Endothelial cell of umbilical vein (primary cell): ENCODE results near the gene DIS3L2. TPM values are rescaled to one million over a fixed set of nuclear protein-coding genes. Genes with fewer than 3 reads are reported as not detected.

ENCODE experiments used
- BruUV-seq: library from RNA; stranded (reverse); fragments of 400-500 nt; replicated peaks from 2 replicates; lab custom pipeline; 2021; lab: Mats Ljungman, UMichigan
- CTCF ChIA-PET: fragments of 300-600, 350-600 bp; sonication (Branson Sonifier 250); formaldehyde crosslinking; loops from one replicate; lab custom pipeline; 2021; ENCODE audit warnings: antibody characterized with exemption, inconsistent platforms; lab: Charles Lee
- POLR2A ChIA-PET: fragments of 300-600, 350-600 bp; sonication (Branson Sonifier 250); formaldehyde crosslinking; loops from one replicate; lab custom pipeline; 2021; ENCODE audit warnings: antibody characterized with exemption, inconsistent platforms; lab: Charles Lee
- DNase-seq: peaks from one replicate; pipeline ENCODE4 v3.0.0-alpha.2; 2011; ENCODE audit warnings: low read depth, low spot score
- FAIRE-seq: peaks from 2 replicates; lab custom pipeline; 2011; peaks lifted over from hg19 to GRCh38; lab: Jason Lieb, UNC
- H2AFZ ChIP-seq: 2 replicates; pipeline ENCODE4 v1.6.0; 2012; ENCODE audit warnings: low read depth, low read length, control low read depth, inconsistent platforms
- H3K27ac ChIP-seq: 2 replicates; pipeline ENCODE4 v1.5.1; 2011; ENCODE audit warnings: low read depth, mild to moderate bottlenecking, control low read depth, low read length, moderate library complexity; ENCODE audit not compliant: insufficient read depth
- H3K27me3 ChIP-seq, 2 experiments: 2 replicates each; pipeline versions ENCODE4 v1.6.0 to v1.6.1; 2011; ENCODE audit warnings: low read length in 2 of 2, mixed read lengths in 1 of 2; ENCODE audit not compliant: control insufficient read depth in 2 of 2, insufficient read depth in 2 of 2
- H3K36me3 ChIP-seq, 2 experiments: 2 replicates in 1 of 2; 3 replicates in 1 of 2; pipeline ENCODE4 v1.5.1; 2011; ENCODE audit warnings: low read length in 2 of 2, mild to moderate bottlenecking in 1 of 2, moderate library complexity in 1 of 2; ENCODE audit not compliant: control insufficient read depth in 2 of 2, insufficient read depth in 2 of 2; ENCODE audit errors: extremely low read depth in 1 of 2
- H3K4me1 ChIP-seq: 3 replicates; pipeline ENCODE4 v1.5.1; 2011; ENCODE audit warnings: mild to moderate bottlenecking, low read length; ENCODE audit not compliant: control insufficient read depth, insufficient read depth; ENCODE audit errors: extremely low read depth
- H3K4me2 ChIP-seq: 2 replicates; pipeline ENCODE4 v1.6.1; 2011; ENCODE audit warnings: low read length, control low read depth, mixed read lengths; ENCODE audit not compliant: insufficient read depth
- H3K4me3 ChIP-seq, 3 experiments: fragments of 200-600 bp in 1 of 3; sonication (generic), shearing (Covaris generic) in 1 of 3; replicated peaks in 1 of 3; 2 replicates each; pipeline ENCODE4 v1.5.1; 2011 to 2016; ENCODE audit warnings: control low read depth in 3 of 3, low read length in 3 of 3, mild to moderate bottlenecking in 2 of 3, inconsistent platforms in 1 of 3, low read depth in 1 of 3, moderate library complexity in 1 of 3; ENCODE audit not compliant: insufficient read depth in 1 of 3
- H3K79me2 ChIP-seq: 2 replicates; pipeline ENCODE4 v1.6.0; 2012; ENCODE audit warnings: low read length, inconsistent platforms; ENCODE audit not compliant: control insufficient read depth, insufficient read depth
- H3K9ac ChIP-seq: replicated peaks from 2 replicates; pipeline ENCODE3; 2011; ENCODE audit warnings: low read length, control low read depth; ENCODE audit not compliant: insufficient read depth; ENCODE audit errors: extremely low read depth
- H3K9me1 ChIP-seq: replicated peaks from 3 replicates; pipeline ENCODE4 v1.6.0; 2011; ENCODE audit warnings: mild to moderate bottlenecking, low read length; ENCODE audit not compliant: control insufficient read depth, insufficient read depth; ENCODE audit errors: extremely low read depth
- H3K9me3 ChIP-seq: replicated peaks from 2 replicates; pipeline ENCODE4 v1.5.1; 2012; ENCODE audit warnings: low read length, inconsistent platforms; ENCODE audit not compliant: control insufficient read depth, insufficient read depth
- H4K20me1 ChIP-seq: replicated peaks from 2 replicates; pipeline ENCODE3; 2011; ENCODE audit warnings: mild to moderate bottlenecking, low read length; ENCODE audit not compliant: control insufficient read depth, insufficient read depth; ENCODE audit errors: extremely low read depth
- CTCF ChIP-seq, 2 donors: IDR thresholded peaks; 1 replicate in 1 of 2; 2 replicates in 1 of 2; pipeline ENCODE4 v1.5.1; 2011; ENCODE audit warnings: low read length in 2 of 2, mild to moderate bottlenecking in 2 of 2, moderate library complexity in 2 of 2, control low read depth in 1 of 2, inconsistent platforms in 1 of 2, low read depth in 1 of 2; ENCODE audit not compliant: insufficient read depth in 1 of 2; ENCODE audit errors: extremely low read depth in 1 of 2
- EZH2 ChIP-seq: IDR thresholded peaks from 2 replicates; pipeline ENCODE4 v1.6.1; 2012; ENCODE audit warnings: borderline replicate concordance, low read depth, mild to moderate bottlenecking, moderate library complexity, low read length, inconsistent platforms; ENCODE audit not compliant: severe bottlenecking
- FOS ChIP-seq: IDR thresholded peaks from 2 replicates; pipeline ENCODE4 v1.6.1; 2011; ENCODE audit warnings: mild to moderate bottlenecking, low read length, moderate library complexity, borderline replicate concordance; ENCODE audit not compliant: insufficient read depth
- GATA2 ChIP-seq: IDR thresholded peaks from 2 replicates; pipeline ENCODE4 v1.7.0; 2011; ENCODE audit warnings: low read depth, mild to moderate bottlenecking, moderate library complexity, mixed read lengths, low read length; ENCODE audit not compliant: insufficient read length, insufficient read depth
- JUN ChIP-seq: IDR thresholded peaks from 2 replicates; pipeline ENCODE4 v1.6.1; 2011; ENCODE audit warnings: borderline replicate concordance, low read depth; ENCODE audit not compliant: insufficient read length, insufficient read depth
- MAX ChIP-seq: IDR thresholded peaks from 2 replicates; pipeline ENCODE4 v1.6.1; 2011; ENCODE audit not compliant: insufficient read depth, insufficient read length
- MYC ChIP-seq: IDR thresholded peaks from one replicate; pipeline ENCODE4 v1.6.1; 2011; ENCODE audit warnings: mild to moderate bottlenecking, low read depth, low read length
- POLR2A ChIP-seq: IDR thresholded peaks from 2 replicates; pipeline ENCODE4 v1.6.1; 2012; ENCODE audit warnings: low read depth, mild to moderate bottlenecking, control low read depth, low read length
- POLR2AphosphoS5 ChIP-seq: IDR thresholded peaks from 2 replicates; pipeline ENCODE4 v1.6.1; 2012; ENCODE audit warnings: low read depth, mild to moderate bottlenecking, control low read depth, low read length, moderate library complexity; ENCODE audit not compliant: insufficient read depth
- dilution Hi-C: fragments of 300-500 bp; cut with MboI; formaldehyde crosslinking; loops from one replicate; pipeline ENCODE4 v1.15.0; 2019; ENCODE audit warnings: low sequenced_read_pairs; ENCODE audit not compliant: extremely low pct_ligation_motif_present
- intact Hi-C: fragments of 100-400 bp; cut with micrococcal nuclease; formaldehyde crosslinking; loops from one replicate; pipeline ENCODE4 v1.10.0; 2022
- microRNA counts: library from miRNA; unstranded; fragments of <30 nt; microRNA quantifications from one replicate; lab custom pipeline; 2016
- microRNA-seq: library from miRNA; unstranded; fragments of <30 nt; microRNA quantifications from one replicate; pipeline ENCODE4 v1.2.0, GENCODE V29; 2021; ENCODE audit warnings: borderline number of aligned reads, borderline replicate concordance
- polyA plus RNA-seq, 4 experiments: library from polyadenylated mRNA; depleted of rRNA in 3 of 4; stranded (reverse) in 3 of 4; unstranded in 1 of 4; fragments of >200 nt; gene quantifications; 2 replicates each; pipeline versions ENCODE4 v1.2.1 to v1.2.3, GENCODE V29; 2011 to 2012; ENCODE audit warnings: missing spikeins in 1 of 4
- small RNA-seq: library from RNA; depleted of rRNA; stranded (forward); fragments of <200 nt; gene quantifications from one replicate; pipeline ENCODE3, GENCODE V24; 2012; ENCODE audit warnings: low replicate concordance, low read depth; ENCODE audit not compliant: insufficient read depth, insufficient read length
- total RNA-seq: library from RNA; stranded (reverse); gene quantifications from 2 replicates; pipeline ENCODE4 v1.2.3, GENCODE V29; 2021

DIS3L2 gene
- total and polyA plus RNA-seq, 2 donors (not counting 3 experiments of a cell fraction or from before 2014, with no cell fraction given) = 14.6 to 31.2 TPM

GRCh38 chr2:232386490-232386739 lies 424.9 kb downstream of the DIS3L2 start:
- dilution Hi-C loops = no loop called here
- BruUV-seq = no TSS peak

More at GRCh38 chr2:232386490-232386739, 424.9 kb downstream of the DIS3L2 start:
- Histone ChIP-seq H3K79me2 (no peaks in the 10 kb centered on the region), H4K20me1 (no peaks in the 10 kb centered on the region), H3K4me3 (no peak overlapping the region), H3K27me3 (peaks cover 73 to 79% of the 10 kb centered on the region in 2 experiments), H2AFZ (no peak overlapping the region), H3K4me2 (no peak overlapping the region), H3K27ac (no peak overlapping the region), H3K36me3 (no peaks in the 10 kb centered on the region), H3K9ac (no peak overlapping the region), H3K9me1 (no peaks in the 10 kb centered on the region), H3K9me3 (no peaks in the 10 kb centered on the region), H3K4me1 (no peaks in the 10 kb centered on the region)
- ChIA-PET POLR2A (no interaction called here), CTCF (interaction anchor here (0.7 to 1.4 kb wide), 3 partner anchors 10 to 160 kb away, joined by 3 to 4 read pairs (median 4); no protein-coding TSS in a partner anchor)
- DNase-seq (no peak), FAIRE-seq (no peak)
- intact Hi-C loops = no loop called here
- no peak for TF ChIP-seq JUN
- no peak for TF ChIP-seq FOS
- TF ChIP-seq MYC = no peak
- TF ChIP-seq POLR2A = no peak
- TF ChIP-seq GATA2 = no peak
- TF ChIP-seq MAX = no peak
- TF ChIP-seq POLR2AphosphoS5 = no peak
- TF ChIP-seq CTCF (IDR thresholded peaks at IDR 0.05; ENCODE audit: extremely low read depth in 1 of 2, insufficient read depth in 1 of 2, low read depth in 1 of 2, low read length in 2 of 2) = no peak
- TF ChIP-seq EZH2 = no peak

MicroRNA genes within 50 kb of the gene (microRNA counts, 767-probe panel; counts per million panel counts)
- microRNA hsa-miR-562 (lab: Ali Mortazavi, UCI) = 723 counts per million, percentile 96 among the panel's probes with 10 or more counts

Small RNA genes within 50 kb of the gene (microRNA-seq; reads per million reads assigned to microRNA genes)
- gene MIR562 = not detected

Small RNA genes within 50 kb of the gene (small RNA-seq; reads per million reads assigned to genes)
- gene AC068134.3 = not detected
- gene AC068134.4 = not detected
- not detected for gene MIR562

Other genes with a start within 250 kb of the DIS3L2 start
- gene PDE6D, start 180.4 kb upstream of the DIS3L2 start, total RNA-seq = 23.8 and 24.3 TPM in 2 replicates
- 36.8 and 38.6 TPM in 2 replicates for gene PDE6D, start 180.4 kb upstream of the DIS3L2 start, polyA plus RNA-seq
- gene COPS7B, start 175.3 kb upstream of the DIS3L2 start, total RNA-seq = 42.4 and 50.3 TPM in 2 replicates
- 59.2 and 60.2 TPM in 2 replicates for gene COPS7B, start 175.3 kb upstream of the DIS3L2 start, polyA plus RNA-seq
- not detected in 2 replicates for gene NPPC, start 35.3 kb upstream of the DIS3L2 start, total RNA-seq
- gene NPPC, start 35.3 kb upstream of the DIS3L2 start, polyA plus RNA-seq = not detected in 2 replicates